MM.1S (cell line): Measurements from ENCODE around the gene ABHD16A.

Source experiments
- DNase-seq: peaks from one replicate; pipeline ENCODE4 v3.0.0-alpha.2; 2015
- H2AFZ ChIP-seq: fragments of 300-600 bp; sonication (generic); 2 replicates; pipeline ENCODE4 v1.6.0; 2016; ENCODE audit warnings: antibody characterized with exemption, low read length
- H3F3A ChIP-seq: fragments of 300-600 bp; sonication (generic); 2 replicates; pipeline ENCODE4 v1.6.1; 2016; ENCODE audit warnings: mild to moderate bottlenecking, antibody characterized with exemption, low read length, moderate library complexity, mixed read lengths; ENCODE audit not compliant: insufficient read depth
- H3K27ac ChIP-seq: fragments of 300-600 bp; sonication (generic); 2 replicates; pipeline ENCODE4 v1.5.1; 2016; ENCODE audit warnings: mild to moderate bottlenecking, low read length
- H3K27me3 ChIP-seq: fragments of 300-600 bp; sonication (generic); replicated peaks from 2 replicates; pipeline ENCODE4 v1.6.0; 2016; ENCODE audit warnings: low read length; ENCODE audit not compliant: insufficient read depth
- H3K36me3 ChIP-seq: fragments of 300-600 bp; sonication (generic); replicated peaks from 2 replicates; pipeline ENCODE4 v1.6.1; 2016; ENCODE audit warnings: mild to moderate bottlenecking, low read length, mixed read lengths; ENCODE audit not compliant: insufficient read depth
- H3K4me1 ChIP-seq: fragments of 300-600 bp; sonication (generic); 2 replicates; pipeline ENCODE4 v1.6.1; 2016; ENCODE audit warnings: low read length, mixed read lengths
- H3K4me2 ChIP-seq: fragments of 300-600 bp; sonication (generic); 2 replicates; pipeline ENCODE4 v1.6.0; 2016; ENCODE audit warnings: low read depth, low read length
- H3K4me3 ChIP-seq: fragments of 300-600 bp; sonication (generic); 2 replicates; pipeline ENCODE4 v1.5.1; 2016; ENCODE audit warnings: low read length, mixed read lengths
- H3K79me2 ChIP-seq: fragments of 300-600 bp; sonication (generic); 2 replicates; pipeline ENCODE4 v1.6.1; 2016; ENCODE audit warnings: mixed run types, low read length, mixed read lengths
- H3K9ac ChIP-seq: fragments of 300-600 bp; sonication (generic); 2 replicates; pipeline ENCODE4 v1.6.1; 2016; ENCODE audit warnings: low read length, mixed read lengths
- H3K9me2 ChIP-seq: fragments of 300-600 bp; sonication (generic); replicated peaks from 2 replicates; pipeline ENCODE4 v1.6.1; 2016; ENCODE audit warnings: mild to moderate bottlenecking, low read length, mixed read lengths; ENCODE audit not compliant: insufficient read depth
- H3K9me3 ChIP-seq: fragments of 300-600 bp; sonication (generic); replicated peaks from 2 replicates; pipeline ENCODE4 v1.6.1; 2016; ENCODE audit warnings: mild to moderate bottlenecking, low read length, mixed read lengths; ENCODE audit not compliant: insufficient read depth
- H4K20me1 ChIP-seq: fragments of 300-600 bp; sonication (generic); 2 replicates; pipeline ENCODE4 v1.6.1; 2016; ENCODE audit warnings: mild to moderate bottlenecking, low read length, moderate library complexity, mixed read lengths; ENCODE audit not compliant: insufficient read depth
- CTCF ChIP-seq: fragments of 300-600 bp; sonication (generic); IDR thresholded peaks from 2 replicates; pipeline ENCODE4 v1.5.1; 2016; ENCODE audit warnings: antibody characterized with exemption, low read length, mixed read lengths
- EZH2 ChIP-seq: fragments of 300-600 bp; sonication (generic); optimal IDR thresholded peaks from 2 replicates; pipeline ENCODE3; 2017; ENCODE audit warnings: low read depth, mild to moderate bottlenecking, antibody characterized with exemption, low read length, mixed read lengths
- EZH2phosphoT487 ChIP-seq: fragments of 300-600 bp; sonication (generic); IDR thresholded peaks from 2 replicates; pipeline ENCODE4 v1.6.1; 2018; ENCODE audit warnings: antibody characterized with exemption, low read length

ABHD16A gene

GRCh38 chr6:31702819-31703716 is at the start of gene ABHD16A:
Gene ABHD16A, minus strand, starts transcription at chr6:31703324. Its CDS starts 43 bp downstream, at chr6:31703281.
- Histone ChIP-seq H3F3A (peaks cover 7% of the 10 kb centered on the region; the same call in 1 of the 2 replicates), H4K20me1 (no peaks in the 10 kb centered on the region), H3K9me3 (no peaks in the 10 kb centered on the region), H3K27ac (peak within 1 kb of the TSS; percentile 96), H2AFZ (peak within 1 kb of the TSS; percentile 66), H3K4me2 (peak within 1 kb of the TSS; percentile 78), H3K4me3 (peak within 1 kb of the TSS; percentile 80), H3K36me3 (no peaks in the 10 kb centered on the region), H3K79me2 (peaks cover 31% of the 10 kb centered on the region), H3K4me1 (0 out of 2 replicates have a peak, but pooled peaks cover 6% of the 10 kb centered on the region), H3K9me2 (no peaks in the 10 kb centered on the region), H3K27me3 (no peaks in the 10 kb centered on the region; the same call in 1 of the 2 replicates), H3K9ac (peak within 1 kb of the TSS; percentile 97)
- DNase-seq: peak; percentile 98
- TF ChIP-seq CTCF (no peak), EZH2 (no peak)

GRCh38 chr6:31752739-31753319 is 49.7 kb upstream of the ABHD16A start:
- TF ChIP-seq EZH2 (no peak), CTCF (no peak), EZH2phosphoT487 (no peak)
- Histone ChIP-seq H2AFZ (no peak overlapping the region), H3K4me2 (no peak overlapping the region), H3K9me3 (no peaks in the 10 kb centered on the region), H3K4me3 (no peak overlapping the region), H3K27me3 (no peaks in the 10 kb centered on the region), H4K20me1 (no peaks in the 10 kb centered on the region), H3K36me3 (no peaks in the 10 kb centered on the region), H3K27ac (no peak overlapping the region), H3K4me1 (no peaks in the 10 kb centered on the region), H3K9ac (no peak overlapping the region), H3K9me2 (no peaks in the 10 kb centered on the region), H3F3A (no peaks in the 10 kb centered on the region), H3K79me2 (no peaks in the 10 kb centered on the region)
- no peak for DNase-seq

GRCh38 chr6:31750411-31751022 is 47.4 kb upstream of the ABHD16A start:
- Histone ChIP-seq H3K9ac (no peak overlapping the region), H3K4me2 (no peak overlapping the region), H3F3A (no peaks in the 10 kb centered on the region), H3K27me3 (no peaks in the 10 kb centered on the region), H3K27ac (no peak overlapping the region), H3K4me1 (no peaks in the 10 kb centered on the region), H3K79me2 (no peaks in the 10 kb centered on the region), H3K4me3 (no peak overlapping the region), H2AFZ (no peak overlapping the region), H3K9me3 (no peaks in the 10 kb centered on the region), H4K20me1 (no peaks in the 10 kb centered on the region), H3K36me3 (no peaks in the 10 kb centered on the region), H3K9me2 (no peaks in the 10 kb centered on the region)
- no peak for TF ChIP-seq EZH2phosphoT487
- TF ChIP-seq CTCF: no peak
- TF ChIP-seq EZH2: no peak
- DNase-seq: no peak
